DMS114 treated with DMSO at 0.1 percent for 48 hours (cell line): Measurements from ENCODE around the gene ZACN.

ENCODE experiments used
- DNase-seq: peaks from one replicate; lab custom pipeline; 2025; ENCODE audit not compliant: unreplicated experiment; lab: John Stamatoyannopoulos, UW

Gene ZACN

DNA sequence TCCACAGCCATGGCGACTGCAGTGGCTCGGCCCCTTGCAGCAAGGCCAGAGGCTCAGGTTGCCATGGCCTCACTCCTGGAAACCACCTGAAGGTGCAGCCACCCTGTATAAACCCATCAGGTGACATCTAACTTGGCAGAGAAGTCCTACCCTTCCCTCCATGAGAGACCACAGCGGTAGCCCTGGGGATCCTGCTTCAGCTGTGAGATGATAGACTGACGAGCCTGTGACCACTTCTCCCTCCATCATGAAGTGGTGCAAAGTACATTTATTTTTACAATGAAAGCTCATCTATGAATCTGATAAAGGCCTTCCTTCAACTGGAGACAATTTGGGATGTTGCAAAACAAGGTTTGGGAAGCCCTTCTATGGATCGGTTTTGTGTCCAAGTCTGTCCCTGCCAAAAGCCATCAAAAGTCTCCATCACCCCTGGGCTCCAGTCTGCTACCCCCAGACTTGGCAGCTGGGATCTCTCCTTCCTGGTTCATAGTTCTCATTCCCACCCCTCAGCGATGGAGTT lies 1.8 kb downstream of the ZACN start:
- DNase-seq = no peak

DNA sequence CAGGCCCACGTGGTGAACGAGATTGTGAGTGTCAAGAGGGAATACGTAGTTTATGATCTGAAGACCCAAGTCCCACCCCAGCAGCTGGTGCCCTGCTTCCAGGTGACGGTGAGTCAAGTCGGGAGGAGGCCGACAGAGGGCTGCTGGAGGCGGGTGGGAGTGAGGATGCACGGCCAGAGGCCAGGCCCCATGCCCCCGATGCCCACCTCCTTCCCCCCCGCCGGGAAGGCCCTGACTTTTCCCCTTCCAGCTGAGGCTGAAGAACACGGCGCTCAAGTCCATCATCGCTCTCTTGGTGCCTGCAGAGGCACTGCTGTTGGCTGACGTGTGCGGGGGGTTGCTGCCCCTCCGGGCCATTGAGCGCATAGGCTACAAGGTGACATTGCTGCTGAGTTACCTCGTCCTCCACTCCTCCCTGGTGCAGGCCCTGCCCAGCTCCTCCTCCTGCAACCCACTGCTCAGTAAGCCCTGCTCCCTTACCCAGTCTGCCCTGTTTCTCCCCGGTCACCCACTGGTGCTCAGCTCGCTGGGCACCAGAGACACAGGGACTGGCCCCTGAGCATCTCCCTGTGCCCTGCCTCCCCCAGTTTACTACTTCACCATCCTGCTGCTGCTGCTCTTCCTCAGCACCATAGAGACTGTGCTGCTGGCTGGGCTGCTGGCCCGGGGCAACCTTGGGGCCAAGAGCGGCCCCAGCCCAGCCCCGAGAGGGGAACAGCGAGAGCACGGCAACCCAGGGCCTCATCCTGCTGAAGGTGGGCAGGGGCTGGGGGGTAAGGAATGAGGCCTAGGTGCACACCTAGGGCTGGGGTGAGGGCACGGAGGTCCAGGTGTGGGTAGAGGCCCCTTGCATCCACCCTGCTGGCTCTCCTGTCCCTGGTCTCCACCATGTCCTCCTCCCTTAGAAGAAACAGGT lies 2.6 kb downstream of the ZACN start:
- DNase-seq = no peak

DNA sequence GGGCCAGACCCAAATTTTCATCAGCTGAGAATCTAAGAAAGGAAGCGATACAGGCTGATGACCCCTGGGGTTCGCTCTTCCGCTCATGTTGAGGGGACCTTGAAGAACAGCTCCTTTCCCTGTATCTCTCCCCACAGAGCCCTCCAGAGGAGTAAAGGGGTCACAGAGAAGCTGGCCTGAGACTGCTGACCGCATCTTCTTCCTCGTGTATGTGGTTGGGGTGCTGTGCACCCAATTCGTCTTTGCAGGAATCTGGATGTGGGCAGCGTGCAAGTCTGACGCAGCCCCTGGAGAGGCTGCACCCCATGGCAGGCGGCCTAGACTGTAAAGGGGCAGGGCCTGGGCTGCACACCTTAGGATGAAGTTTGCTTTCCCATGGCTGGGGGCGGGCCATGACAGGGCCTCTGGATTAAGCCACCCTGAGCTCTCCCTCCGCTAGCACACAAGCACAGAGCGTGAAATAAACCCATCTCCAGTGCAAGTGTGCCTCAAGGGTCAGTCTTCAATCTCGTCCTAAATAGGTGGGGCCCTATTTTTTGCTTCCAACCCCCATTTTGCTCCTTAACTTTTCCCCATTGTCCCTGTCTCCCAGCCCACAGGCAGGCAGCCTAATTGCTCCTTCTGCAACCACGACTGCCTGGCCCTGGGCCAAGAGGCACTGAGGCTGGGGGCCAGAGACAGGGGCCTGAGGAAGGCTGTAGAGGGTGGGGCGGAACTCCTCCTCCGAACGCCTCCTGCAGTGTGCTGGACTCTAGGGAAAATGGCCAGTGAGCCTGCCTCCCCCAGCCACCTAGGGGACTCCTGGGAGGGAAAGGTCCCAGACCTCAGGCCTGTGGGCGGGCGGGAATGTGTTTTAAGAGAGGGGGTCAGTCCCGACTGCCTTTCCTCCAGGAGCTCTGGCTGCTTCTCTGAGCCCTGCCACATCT lies 3.6 kb downstream of the ZACN start:
- DNase-seq = no peak

DNA sequence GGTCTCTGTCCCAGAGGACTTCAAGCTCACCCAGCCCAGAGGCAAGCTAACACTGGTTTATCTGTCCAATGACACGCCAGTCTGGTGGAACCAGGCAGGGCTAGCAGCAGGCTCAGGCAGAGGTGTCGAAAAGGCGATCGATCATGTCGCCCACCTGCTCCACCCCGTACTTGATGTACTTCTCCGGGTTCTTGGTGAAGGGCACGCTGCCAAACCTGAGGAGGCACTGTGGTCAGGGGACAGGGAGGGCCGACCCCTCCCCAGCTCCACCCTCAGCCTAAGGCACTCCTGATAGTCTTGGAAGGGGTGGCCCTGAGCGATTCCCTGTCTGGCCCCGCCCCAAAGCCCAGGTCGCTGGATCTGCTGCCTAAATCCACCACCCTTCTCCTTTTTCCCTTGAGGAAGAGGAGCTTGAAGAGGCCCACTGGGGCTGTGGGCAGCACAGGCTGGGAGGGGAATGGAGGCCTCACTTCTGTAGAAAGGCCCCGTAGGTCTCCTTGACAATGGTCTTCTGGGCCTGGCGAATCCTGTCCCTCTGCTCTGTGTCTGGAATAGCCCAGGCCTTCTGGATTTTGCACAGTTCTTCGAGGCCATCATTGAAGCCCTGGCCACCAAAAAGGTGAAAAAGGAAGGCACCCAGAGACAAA lies 4.7 kb downstream of the ZACN start:
- no peak for DNase-seq

DNA sequence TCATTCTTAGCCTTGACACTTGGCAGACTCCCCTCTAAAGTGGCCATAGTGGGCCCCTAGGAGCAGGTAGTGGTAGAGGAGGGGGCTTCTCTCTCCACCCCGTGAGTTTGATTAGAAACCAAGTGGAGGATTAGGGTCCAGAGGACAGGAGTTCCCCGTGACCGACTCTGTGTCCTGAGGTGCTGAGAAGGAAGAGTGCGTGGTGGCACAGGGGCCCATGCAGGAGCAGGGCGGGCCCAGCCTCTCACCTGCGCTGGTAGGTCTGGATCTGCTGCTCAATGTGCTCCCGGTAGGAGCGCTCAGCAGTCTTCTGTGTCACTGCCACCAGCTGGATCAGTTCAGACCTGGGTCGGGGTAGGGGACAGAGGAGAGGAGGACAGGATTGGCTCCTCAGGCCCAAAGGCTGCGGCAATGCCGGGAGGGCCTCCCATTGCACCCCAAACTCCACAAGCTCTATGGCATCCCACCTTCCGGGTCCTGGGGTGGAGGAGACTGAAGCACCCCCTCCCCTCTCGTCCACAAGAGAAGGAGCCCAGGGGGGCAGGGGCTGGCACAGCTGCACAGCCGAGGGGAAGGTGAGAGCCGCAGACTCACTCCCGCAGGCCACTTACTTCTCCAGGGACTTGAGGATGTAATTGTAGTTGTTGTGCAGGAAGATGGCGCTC lies 6.2 kb downstream of the ZACN start:
- no peak for DNase-seq

DNA sequence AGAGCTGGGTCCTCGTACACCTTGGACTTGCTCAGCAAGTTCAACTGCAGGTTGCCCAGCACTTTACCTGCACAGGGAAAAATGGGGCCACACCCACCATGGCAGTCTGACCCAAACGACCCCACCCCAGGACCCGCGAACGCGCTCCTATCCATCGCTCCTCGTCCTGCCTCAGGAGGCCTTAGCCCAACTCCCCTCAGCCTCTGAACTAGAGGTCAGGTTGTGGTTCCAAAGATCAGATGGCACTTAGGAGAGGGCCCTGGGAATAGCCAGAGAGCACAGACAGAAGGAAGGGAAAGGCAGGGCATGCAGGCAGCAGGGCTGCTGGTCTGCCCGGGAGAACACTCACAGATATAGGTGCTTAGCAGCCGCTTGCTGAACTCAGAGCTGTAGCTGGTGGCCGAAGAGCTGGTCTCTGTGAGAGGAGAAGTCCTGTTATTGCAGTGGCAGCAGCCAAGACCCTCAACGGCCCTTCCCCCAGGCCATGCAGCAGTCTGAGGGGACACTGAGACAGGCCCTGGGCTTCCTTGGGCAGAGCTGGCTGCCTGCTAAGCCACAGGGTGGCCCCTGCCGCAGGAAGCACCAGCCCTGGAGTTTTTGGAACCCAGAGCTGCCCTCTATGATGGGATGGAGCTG lies 6.9 kb downstream of the ZACN start:
- no peak for DNase-seq

DNA sequence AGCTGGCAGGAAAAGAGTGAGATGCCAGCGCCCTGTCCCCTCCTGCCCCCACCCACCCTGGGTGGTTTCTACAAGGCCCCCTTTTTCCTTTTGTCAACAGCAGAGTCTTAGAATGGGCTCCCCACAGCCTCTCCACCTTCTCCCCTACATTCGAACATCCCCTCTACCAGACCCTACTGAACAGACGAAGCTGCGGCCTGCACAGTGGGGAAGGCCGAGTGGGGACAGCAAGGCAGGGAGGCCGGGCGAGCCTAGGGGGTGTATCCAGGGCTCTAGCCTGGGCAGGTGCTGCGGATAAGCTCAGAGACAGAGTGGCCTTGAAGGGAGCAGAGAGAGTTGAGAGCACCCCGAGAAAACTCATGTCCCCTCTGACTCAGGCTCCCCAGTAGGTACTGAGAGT lies 7.4 kb downstream of the ZACN start:
- DNase-seq = no peak

DNA sequence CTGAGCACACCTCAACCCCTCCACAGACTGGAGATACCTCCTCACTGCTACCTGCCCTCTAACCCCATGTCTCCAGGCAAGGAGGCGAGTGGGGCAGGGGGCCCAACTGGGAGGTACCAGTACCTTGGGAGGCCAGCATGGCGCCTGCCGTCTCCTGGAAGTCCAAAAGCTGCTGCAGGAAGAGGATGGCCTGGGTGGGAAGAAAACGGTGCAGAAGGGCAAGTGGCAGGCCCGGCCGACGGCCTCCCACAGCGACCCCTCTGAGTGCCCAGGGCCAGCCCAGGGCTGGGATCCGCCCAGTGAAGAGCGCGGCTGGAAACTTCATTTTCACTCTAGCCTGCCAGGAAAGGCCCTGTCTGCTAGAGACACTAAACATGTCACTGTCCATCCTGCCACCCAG lies 8.5 kb downstream of the ZACN start:
- no peak for DNase-seq

DNA sequence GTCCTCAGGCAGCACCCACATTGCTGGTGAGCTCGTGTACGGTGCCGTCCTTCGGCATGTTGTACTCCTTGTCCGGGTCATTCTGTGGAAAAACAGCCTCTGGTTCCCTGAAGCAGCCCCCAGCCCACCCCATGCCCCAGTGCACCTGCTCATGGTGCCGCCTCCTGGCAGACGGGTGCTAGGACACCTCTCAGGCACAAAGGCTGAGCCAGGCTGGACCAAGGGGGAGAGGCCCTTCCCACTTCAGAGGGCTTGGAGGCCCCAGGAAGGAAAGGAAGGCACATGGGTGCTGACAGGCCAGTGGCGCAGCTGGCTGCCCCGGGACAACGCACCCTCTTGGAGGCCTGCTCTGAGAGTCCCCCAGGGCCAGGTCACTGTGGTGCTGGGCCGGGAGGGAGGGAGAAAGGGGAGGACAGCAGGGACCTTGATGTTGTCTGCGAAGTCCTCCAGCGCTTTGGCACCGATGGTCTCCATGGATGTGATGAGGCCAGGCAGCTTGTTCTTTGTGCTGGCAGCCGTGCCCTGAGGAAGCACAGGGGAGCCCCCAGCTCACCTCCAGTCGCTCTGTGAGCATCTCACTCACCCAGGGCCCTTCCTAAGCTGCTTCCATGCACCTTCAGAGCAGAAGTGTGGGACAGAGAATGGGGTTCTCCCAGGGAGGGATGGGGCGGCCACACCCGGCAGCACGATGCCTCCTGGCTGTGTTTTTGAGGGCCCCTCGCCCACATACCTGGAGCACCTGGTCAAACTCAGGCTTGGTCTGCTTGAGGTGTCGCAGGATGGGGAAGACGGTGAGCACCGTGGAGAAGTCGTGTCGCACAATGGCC lies 9.3 kb downstream of the ZACN start:
- DNase-seq = no peak

DNA sequence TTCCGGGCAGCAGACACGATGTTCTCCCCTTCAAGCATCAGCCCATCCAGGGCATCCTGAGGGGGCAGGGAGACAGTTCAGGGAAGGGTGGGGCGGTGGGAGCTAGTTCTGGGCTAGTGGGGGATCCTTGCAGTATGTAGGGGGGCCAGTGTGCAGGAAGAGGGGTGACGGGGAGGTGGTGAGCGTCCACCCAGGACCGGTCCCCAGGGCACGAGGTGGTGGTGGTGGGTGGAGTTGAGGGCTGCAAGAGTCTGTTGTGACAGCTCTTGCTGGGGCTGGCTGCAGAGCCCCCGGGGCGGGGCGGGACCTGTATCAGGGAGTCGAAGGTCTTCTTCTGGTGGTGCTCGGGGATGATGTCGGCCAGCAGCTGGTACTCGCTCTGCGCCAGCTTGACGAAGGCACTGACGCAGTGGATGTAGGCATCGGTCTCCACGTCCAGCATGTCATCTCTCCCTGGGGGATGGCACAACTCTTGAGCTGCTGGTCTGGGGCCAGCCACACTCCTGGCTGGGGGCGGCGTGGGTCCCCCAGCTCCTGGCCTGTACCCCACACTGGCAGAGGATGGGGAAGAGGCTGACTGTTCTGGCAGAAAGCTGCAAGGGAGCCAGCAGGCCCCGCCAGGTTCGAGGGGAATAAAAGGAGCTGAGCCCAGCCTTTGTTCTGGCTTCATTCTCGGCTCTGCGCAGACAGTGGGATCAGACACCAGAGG lies 10.0 kb downstream of the ZACN start:
- no peak for DNase-seq

DNA sequence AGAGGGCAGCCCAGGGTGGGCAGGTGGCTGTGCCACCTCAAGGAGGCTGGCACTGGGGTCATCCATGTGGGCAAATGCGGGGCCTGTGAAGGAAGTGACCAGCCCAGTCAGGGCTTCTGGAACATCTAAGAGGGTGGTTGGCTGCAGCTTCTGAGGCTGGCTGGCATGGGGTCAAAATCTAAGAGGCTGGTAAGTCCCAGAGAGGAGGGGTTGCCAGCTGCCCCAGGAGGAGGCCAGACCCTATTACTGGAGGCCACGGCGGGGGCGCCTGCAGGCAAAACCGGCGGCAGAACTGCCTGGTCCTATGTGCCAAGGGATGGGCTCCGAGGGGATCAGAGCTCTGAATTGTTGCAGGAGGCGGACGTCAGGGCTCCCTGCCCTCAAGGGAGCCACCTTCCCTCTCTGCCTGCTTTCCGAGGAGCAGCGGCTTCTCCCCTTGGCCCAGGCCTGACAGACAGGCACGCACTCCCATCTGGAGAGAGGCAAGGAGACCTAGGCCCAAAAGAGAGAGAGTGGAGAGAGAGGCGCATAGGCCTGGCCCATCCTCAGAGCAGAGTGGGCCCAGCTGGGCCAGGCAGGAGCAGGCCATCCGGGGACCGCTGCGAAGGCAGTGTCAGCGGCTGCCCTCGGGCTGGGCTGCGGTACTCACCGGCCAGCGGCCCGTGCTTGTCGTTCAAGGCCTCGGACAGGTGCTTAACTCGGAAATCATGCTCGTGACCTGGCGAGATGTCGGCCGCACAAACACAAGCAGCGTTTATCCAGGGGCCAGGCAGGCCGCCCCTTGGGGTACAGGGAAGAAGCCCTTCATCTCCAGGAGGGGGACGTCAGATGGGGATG lies 10.9 kb downstream of the ZACN start:
- DNase-seq = no peak

DNA sequence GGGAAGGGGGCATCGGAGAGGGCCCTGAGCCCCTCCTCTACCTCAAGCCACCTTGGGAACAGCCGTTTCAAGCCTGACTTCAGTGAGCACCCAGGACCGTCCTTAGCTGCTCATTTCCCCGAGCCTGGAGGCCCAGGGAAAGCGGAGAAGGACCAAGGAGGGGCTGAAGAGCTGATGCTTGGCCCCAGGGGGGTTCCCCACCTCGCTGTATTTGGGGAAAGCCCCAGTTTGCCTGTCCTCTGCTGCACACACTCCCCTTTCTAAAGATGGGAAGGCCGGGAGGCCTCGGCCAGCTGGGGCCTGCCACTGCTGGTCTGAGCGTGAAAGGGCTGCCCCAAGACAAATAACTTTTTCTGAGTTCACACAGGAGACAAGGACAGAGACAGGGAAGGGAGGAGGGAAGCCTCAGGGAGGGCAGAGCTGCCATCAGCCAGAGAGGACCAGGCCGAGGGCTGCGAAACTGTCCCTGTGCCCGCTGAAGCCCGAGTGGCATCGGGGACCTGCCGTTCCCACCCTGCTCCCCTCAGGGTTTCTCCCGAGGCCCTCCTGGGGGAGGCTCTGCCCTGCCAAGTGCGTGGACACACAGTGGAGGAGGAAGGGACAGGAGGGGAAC lies 11.6 kb downstream of the ZACN start:
- DNase-seq = no peak

DNA sequence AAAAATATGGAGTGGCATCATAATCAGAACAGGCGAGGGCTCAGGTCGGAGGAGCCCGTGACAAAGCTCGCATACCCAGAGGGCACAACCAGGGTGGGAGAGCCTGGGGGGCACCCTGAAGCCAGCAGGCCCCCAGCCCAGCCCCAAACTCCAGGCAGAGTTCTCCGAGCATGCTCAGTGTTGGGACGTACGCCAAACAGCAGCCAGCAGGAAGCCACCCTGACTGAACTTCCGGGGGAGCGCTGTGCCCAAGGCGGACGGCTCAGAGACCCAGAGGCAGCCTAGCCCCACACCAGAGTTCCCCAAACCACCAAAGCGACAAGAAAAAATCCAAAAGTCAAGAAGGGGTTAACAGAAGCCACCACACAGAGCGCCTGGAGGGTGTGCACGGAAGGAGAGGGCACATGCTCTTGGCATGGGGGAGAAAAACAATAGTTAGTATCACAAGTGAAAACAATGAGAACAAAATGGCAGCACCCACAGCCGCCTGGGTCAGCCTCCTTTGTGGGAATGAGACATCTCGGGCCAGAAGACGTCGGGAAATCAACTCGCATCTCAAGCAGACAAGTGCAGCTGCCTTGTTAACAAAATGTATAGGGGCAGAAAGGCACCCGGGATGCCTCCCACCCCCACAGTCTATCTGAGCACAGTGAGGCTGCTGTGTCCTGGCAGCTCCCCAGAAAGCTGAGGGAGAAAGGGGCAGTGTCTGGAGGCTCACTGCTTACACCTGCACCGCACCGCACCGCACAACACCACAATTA lies 12.7 kb downstream of the ZACN start:
- no peak for DNase-seq

DNA sequence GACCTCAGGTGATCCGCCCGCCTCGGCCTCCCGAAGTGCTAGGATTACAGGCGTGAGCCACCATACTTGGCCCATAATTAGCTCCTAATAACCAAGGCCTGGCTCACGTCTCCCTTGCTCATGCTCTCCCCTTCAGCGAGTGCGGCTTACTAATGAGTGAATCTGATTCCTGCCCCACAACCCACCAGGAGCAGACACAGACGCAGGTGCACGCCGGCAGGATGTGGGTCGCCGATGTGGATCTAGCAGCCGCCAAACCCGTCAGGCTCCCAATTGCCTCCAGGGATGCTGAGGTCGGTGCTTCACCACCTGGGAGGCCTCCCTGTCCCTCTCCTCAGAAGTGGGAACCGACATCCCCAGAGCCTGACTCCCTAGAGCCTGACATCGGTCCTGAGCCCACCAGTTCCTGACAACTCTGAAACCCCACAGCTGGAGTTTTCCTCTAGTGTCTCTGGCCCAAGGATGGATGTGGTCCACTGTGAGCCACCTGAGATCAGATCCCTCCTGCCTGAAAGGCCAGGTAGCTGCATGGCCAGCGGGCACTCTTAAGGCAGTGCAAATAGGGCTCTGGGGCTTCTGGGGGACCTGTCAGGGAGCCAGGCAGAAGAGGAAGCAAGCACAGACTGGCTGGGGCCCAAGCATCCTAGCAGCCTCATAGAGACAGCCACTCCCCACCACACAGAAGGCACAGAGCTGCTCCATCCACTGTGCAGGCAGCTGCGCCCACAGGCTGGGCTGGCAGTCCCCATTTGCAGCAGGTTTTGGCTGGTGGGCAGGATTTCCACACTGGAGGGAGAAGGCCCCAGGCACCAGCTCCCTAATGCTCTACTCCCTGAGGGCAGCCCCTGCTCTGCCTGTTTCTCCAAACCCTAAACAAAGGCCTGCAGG lies 13.8 kb downstream of the ZACN start:
- DNase-seq = no peak

DNA sequence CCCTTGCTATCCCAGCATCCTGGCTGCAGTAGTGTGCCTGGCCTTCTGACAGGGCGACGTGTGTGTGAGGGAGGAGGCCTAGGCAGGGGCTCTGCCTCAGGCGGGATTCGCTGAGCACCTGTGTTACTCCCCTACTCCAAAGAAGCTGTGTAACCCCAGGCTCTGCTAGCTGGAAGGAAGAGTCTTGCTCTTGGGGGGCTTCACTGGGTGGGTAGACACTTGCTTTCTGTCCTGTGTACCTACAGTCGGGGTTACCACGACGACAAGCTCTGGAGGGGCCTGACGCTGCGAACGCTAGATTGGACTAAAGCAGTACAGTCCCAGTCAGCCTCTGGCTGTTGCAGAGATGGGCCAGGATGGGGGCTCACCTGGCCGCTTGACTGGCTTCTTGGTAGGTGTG lies 15.1 kb downstream of the ZACN start:
- DNase-seq = no peak

DNA sequence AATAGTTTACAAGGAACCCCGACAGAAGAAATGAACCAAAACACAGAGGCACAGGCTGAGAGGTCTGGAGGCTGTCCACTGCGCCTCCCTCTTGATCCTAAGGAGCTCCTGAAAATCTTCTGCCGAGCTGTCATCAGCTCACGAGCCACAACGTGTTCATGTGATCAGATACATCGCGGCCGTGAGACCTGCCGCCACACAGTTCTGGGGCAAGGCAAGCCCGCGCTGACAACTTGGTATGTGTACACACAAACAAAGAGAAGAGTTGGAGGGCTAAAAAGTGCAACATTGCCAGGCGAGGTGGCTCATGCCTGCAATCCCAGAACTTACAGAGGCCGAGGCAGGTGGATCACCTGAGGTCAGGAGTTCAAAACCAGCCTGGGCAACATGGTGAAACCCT lies 17.0 kb downstream of the ZACN start:
- no peak for DNase-seq
